Measurements from ENCODE around the gene KCNIP1.

KCNIP1 gene

GRCh38 chr5:170491479-170491878 lies 12.3 kb upstream of the KCNIP1 start:
- H3K27me3 Mint-ChIP-seq (ENCODE audit: low read depth) = peaks cover 16% of the 10 kb centered on the region
- no peaks in the 10 kb centered on the region for H3K36me3 Mint-ChIP-seq (ENCODE audit: low read depth)
- H3K9me3 Mint-ChIP-seq = no peaks in the 10 kb centered on the region
- no peak overlapping the region for H3K4me3 Mint-ChIP-seq
- no peaks in the 10 kb centered on the region for H3K4me1 Mint-ChIP-seq (ENCODE audit: low read depth)
- no peak overlapping the region for H3K27ac Mint-ChIP-seq

- H3K4me1 Mint-ChIP-seq (ENCODE audit: low read depth) = no peaks in the 10 kb centered on the region
- H3K36me3 Mint-ChIP-seq (ENCODE audit: low read depth) = no peaks in the 10 kb centered on the region
- no peaks in the 10 kb centered on the region for H3K9me3 Mint-ChIP-seq
- no peak overlapping the region for H3K4me3 Mint-ChIP-seq
- H3K27me3 Mint-ChIP-seq (ENCODE audit: low read depth) = peaks cover 16% of the 10 kb centered on the region
- H3K27ac Mint-ChIP-seq = no peak overlapping the region
These were observed 10.6 kb upstream of the KCNIP1 start for GRCh38 chr5:170493028-170493820.

GRCh38 chr5:170494041-170494440 lies 9.8 kb upstream of the KCNIP1 start:
- no peak overlapping the region for H3K4me3 Mint-ChIP-seq
- H3K4me1 Mint-ChIP-seq (ENCODE audit: low read depth) = no peaks in the 10 kb centered on the region
- H3K9me3 Mint-ChIP-seq = no peaks in the 10 kb centered on the region
- peaks cover 16% of the 10 kb centered on the region for H3K27me3 Mint-ChIP-seq (ENCODE audit: low read depth)
- no peaks in the 10 kb centered on the region for H3K36me3 Mint-ChIP-seq (ENCODE audit: low read depth)
- H3K27ac Mint-ChIP-seq = no peak overlapping the region

- Mint-ChIP-seq H3K9me3 (no peaks in the 10 kb centered on the region), H3K36me3 (ENCODE audit: low read depth) (no peaks in the 10 kb centered on the region), H3K4me1 (ENCODE audit: low read depth) (no peaks in the 10 kb centered on the region), H3K27ac (no peak overlapping the region), H3K4me3 (no peak overlapping the region), H3K27me3 (ENCODE audit: low read depth) (peaks cover 21% of the 10 kb centered on the region)
These were observed 7.8 kb upstream of the KCNIP1 start for GRCh38 chr5:170495825-170496661.

- Mint-ChIP-seq H3K36me3 (ENCODE audit: low read depth) (no peaks in the 10 kb centered on the region), H3K9me3 (no peaks in the 10 kb centered on the region), H3K4me3 (no peak overlapping the region), H3K27ac (no peak overlapping the region), H3K4me1 (ENCODE audit: low read depth) (no peaks in the 10 kb centered on the region), H3K27me3 (ENCODE audit: low read depth) (peaks cover 23% of the 10 kb centered on the region)
These were observed 7.2 kb upstream of the KCNIP1 start for GRCh38 chr5:170496662-170497028.

GRCh38 chr5:170497311-170498038 lies 6.3 kb upstream of the KCNIP1 start:
- Mint-ChIP-seq H3K4me3 (no peak overlapping the region), H3K27me3 (ENCODE audit: low read depth) (peaks cover 29% of the 10 kb centered on the region), H3K27ac (no peak overlapping the region), H3K4me1 (ENCODE audit: low read depth) (no peaks in the 10 kb centered on the region), H3K36me3 (ENCODE audit: low read depth) (no peaks in the 10 kb centered on the region), H3K9me3 (no peaks in the 10 kb centered on the region)

- Mint-ChIP-seq H3K9me3 (no peaks in the 10 kb centered on the region), H3K4me1 (ENCODE audit: low read depth) (no peaks in the 10 kb centered on the region), H3K4me3 (no peak overlapping the region), H3K27ac (no peak overlapping the region), H3K27me3 (ENCODE audit: low read depth) (peaks cover 43% of the 10 kb centered on the region), H3K36me3 (ENCODE audit: low read depth) (no peaks in the 10 kb centered on the region)
These were observed 4.9 kb upstream of the KCNIP1 start for GRCh38 chr5:170498811-170499351.

- Mint-ChIP-seq H3K4me1 (ENCODE audit: low read depth) (no peaks in the 10 kb centered on the region), H3K27ac (no peak overlapping the region), H3K9me3 (no peaks in the 10 kb centered on the region), H3K27me3 (ENCODE audit: low read depth) (peaks cover 40% of the 10 kb centered on the region), H3K36me3 (ENCODE audit: low read depth) (no peaks in the 10 kb centered on the region), H3K4me3 (no peak overlapping the region)
These were observed 4.2 kb upstream of the KCNIP1 start for GRCh38 chr5:170499621-170500020.

GRCh38 chr5:170501361-170501760 lies 2.5 kb upstream of the KCNIP1 start:
- no peak overlapping the region for H3K27ac Mint-ChIP-seq
- no peak overlapping the region for H3K4me3 Mint-ChIP-seq
- no peaks in the 10 kb centered on the region for H3K9me3 Mint-ChIP-seq
- no peaks in the 10 kb centered on the region for H3K4me1 Mint-ChIP-seq (ENCODE audit: low read depth)
- H3K36me3 Mint-ChIP-seq (ENCODE audit: low read depth) = no peaks in the 10 kb centered on the region
- peaks cover 46% of the 10 kb centered on the region for H3K27me3 Mint-ChIP-seq (ENCODE audit: low read depth)

- Mint-ChIP-seq H3K27me3 (ENCODE audit: low read depth) (peaks cover 46% of the 10 kb centered on the region), H3K36me3 (ENCODE audit: low read depth) (no peaks in the 10 kb centered on the region), H3K9me3 (no peaks in the 10 kb centered on the region), H3K4me1 (ENCODE audit: low read depth) (no peaks in the 10 kb centered on the region), H3K4me3 (no peak overlapping the region), H3K27ac (no peak overlapping the region)
These were observed 1.9 kb upstream of the KCNIP1 start for GRCh38 chr5:170501931-170502330.

- no peak overlapping the region for H3K4me3 Mint-ChIP-seq
- H3K9me3 Mint-ChIP-seq = no peaks in the 10 kb centered on the region
- H3K27ac Mint-ChIP-seq = no peak overlapping the region
- H3K27me3 Mint-ChIP-seq (ENCODE audit: low read depth) = peaks cover 55% of the 10 kb centered on the region
- no peaks in the 10 kb centered on the region for H3K4me1 Mint-ChIP-seq (ENCODE audit: low read depth)
- no peaks in the 10 kb centered on the region for H3K36me3 Mint-ChIP-seq (ENCODE audit: low read depth)
These were observed 921 bp downstream of the KCNIP1 start for GRCh38 chr5:170504616-170505266.

GRCh38 chr5:170508036-170508435 lies 4.2 kb downstream of the KCNIP1 start:
- Mint-ChIP-seq H3K4me3 (no peak overlapping the region), H3K27me3 (ENCODE audit: low read depth) (peaks cover 35% of the 10 kb centered on the region), H3K4me1 (ENCODE audit: low read depth) (no peaks in the 10 kb centered on the region), H3K9me3 (no peaks in the 10 kb centered on the region), H3K36me3 (ENCODE audit: low read depth) (no peaks in the 10 kb centered on the region), H3K27ac (no peak overlapping the region)

GRCh38 chr5:170508660-170509347 lies 5.0 kb downstream of the KCNIP1 start:
- H3K27ac Mint-ChIP-seq = no peak overlapping the region
- H3K4me3 Mint-ChIP-seq = no peak overlapping the region
- H3K4me1 Mint-ChIP-seq (ENCODE audit: low read depth) = no peaks in the 10 kb centered on the region
- H3K36me3 Mint-ChIP-seq (ENCODE audit: low read depth) = no peaks in the 10 kb centered on the region
- peaks cover 28% of the 10 kb centered on the region for H3K27me3 Mint-ChIP-seq (ENCODE audit: low read depth)
- no peaks in the 10 kb centered on the region for H3K9me3 Mint-ChIP-seq

- Mint-ChIP-seq H3K36me3 (ENCODE audit: low read depth) (no peaks in the 10 kb centered on the region), H3K27ac (no peak overlapping the region), H3K9me3 (no peaks in the 10 kb centered on the region), H3K4me3 (no peak overlapping the region), H3K4me1 (ENCODE audit: low read depth) (no peaks in the 10 kb centered on the region), H3K27me3 (ENCODE audit: low read depth) (peaks cover 27% of the 10 kb centered on the region)
These were observed 5.5 kb downstream of the KCNIP1 start for GRCh38 chr5:170509348-170509660.
